ENCODE data around the gene CMBL.
"Not testable (repeated sequence)": the region's sequence is repeated elsewhere in the genome, so short reads cannot be mapped to it uniquely, and the experiment has no call there.

The CMBL gene

DNA sequence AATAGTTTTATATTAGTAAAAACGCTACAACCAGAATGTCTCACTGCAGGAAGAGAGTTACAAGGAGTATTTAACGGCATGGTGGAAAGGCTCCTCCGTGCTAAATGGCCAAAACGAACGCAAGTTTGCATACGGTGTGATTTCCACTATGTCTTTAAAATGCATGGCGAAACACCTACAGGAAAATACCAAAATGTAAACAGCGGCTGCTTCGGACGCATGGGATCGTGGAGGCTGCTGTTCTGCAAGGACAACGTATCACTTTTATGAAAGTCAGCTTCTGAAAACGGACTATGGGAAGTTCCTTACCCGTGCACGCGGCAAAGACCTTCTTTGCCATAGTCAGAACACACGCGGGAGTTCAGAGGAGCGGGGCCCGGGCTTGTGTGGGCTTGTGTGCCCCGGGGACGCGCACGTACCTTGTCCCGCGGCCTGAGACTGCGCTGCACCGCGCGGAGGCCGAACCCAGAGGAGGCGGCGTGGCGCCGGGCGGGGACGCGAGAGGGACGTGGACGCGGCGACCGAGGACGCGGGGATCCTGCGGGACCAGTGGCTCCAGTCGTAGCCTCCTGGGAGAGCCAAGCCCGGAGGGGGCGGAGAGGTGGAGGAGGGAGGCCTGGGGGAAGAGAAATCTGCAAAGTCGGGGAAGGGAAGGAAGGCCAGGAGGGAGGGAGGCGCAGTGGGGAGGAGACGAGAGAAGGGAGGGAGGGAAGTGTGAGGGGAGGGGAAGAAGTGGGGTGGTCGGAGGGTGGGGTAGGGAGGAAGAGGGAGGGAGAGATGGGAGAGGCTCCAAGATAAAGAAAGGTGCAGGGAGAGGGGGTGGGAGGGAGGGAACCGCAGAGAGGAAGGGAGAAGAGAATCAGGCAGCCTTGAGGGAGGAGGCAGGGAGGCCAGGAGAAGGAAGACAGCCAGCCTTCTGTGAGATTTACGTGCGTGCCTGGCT is at the start of gene CMBL:
Gene CMBL (minus strand): TSS at position 697 of the 943 bp plus-strand sequence. CDS start 17,140 bp downstream, outside the sequence.
- in situ Hi-C loops (cut with HindIII; ENCODE audit: low sequenced_read_pairs) = no loop called here

DNA sequence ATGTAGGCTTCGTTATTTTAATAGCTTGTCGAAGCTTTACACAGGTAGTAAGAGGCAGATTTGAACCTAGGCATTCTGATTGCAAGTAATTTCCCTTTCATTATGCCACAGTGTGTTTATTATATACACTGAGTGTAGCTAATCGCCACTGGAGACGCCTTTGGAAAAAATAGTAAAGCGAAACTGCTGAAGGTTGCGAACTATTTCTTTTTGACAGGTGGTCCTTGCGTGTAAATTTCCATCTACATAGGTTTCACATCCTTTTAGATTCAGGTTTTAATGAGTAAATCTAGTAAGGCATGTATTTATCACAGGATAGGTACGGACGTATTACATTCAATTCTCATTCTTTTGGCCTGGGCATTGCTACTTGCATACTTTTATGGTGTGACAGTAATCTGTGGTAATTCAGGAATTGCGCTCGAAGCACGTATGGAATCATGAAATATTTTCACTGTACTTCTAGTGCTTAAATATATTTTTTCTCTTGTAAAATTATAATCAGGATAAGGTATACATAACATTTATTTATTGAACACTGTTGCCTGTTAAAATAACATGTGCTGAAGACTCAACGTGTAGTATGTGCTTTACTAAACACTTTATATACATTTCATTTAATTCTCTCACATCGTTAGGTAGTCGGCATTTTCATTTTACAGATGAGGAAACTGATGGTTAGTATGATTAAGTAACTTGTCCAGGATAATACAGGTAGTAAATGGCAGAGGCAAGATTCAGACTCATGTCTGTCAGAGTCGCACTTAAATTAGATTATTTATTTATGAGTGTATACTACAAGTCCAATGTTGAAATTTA is 47.6 kb upstream of the CMBL start:
- in situ Hi-C loops (cut with HindIII; ENCODE audit: low sequenced_read_pairs) = no loop called here

DNA sequence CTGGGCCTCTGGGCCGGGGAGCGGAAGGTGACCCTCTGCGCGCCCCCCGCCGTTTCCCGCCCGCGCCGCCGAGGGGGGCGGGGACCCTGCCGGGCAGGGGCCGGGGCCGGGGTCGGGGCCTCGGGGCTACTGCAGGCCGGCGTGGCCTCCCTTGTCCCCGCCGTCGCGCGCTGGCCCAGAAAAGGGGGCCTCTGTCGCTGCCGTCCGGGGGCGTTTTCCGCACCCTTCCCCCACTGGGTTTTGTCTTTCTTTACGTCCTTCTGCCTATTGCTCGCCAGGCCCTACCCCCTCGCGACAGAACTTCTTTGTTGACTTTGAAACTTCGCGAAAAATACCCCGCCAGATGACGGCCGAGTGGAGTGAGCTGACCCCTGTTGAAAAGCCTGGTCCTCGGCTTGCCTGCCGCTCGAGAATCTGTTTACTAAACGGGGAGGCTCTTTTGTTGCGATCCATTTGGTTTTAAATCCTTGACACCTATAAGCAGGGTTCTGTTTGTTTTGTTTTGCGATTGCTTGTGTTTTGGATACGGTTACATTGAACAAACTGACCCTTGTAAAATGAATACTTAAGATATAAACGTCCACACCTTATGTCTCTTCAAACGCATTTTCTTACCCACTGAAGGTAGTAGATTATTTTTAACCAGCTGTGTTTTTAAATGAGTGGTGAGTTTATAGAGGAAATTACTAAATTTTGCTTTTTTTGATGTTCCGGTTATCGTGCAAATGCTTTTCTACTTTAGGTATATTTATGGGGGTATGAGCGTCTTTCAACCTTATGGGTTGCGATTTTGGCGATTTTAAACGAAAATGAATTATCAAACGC is 46.6 kb upstream of the CMBL start:
- in situ Hi-C loops (cut with HindIII; ENCODE audit: low sequenced_read_pairs) = no loop called here

DNA sequence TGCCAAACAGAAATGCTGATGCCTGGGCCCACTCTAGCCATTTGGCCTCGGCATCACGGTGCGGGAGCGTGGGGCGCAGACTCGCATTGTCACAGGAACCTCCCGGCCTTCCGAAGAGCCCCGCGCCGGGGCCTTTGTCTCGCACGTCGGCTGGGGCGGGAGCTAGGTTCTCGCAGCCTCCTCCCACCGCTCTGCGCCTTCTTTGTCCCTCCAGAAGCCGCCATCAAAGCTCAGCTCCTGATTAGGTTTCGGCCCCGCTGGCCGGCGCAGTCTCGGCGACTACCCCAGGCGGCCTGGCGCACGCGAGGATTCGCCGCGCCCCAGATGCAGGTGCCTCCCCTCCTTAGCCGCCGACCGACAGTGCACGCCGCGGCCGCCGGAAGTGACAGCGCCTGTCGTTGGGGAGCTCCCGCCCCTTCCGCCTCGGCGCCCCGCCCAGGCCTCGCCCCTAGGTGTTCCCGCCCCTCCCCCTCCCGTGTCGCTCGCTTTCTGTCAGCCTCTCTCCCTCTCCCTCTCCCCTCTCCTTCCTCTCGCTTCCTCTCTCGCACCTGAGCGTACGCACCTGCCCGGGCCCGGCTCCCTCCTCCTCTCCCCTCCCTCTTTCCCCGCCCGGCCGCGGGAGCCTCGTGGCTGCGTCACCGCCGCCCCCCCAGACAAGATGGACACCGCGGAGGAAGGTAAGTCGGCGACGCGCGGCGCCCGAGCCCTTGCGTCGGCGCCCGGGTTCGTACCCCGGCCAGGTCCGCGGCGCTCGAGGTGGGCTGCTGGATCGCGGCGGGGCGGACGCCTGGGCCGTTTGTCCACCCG is 45.7 kb upstream of the CMBL start, which contains the start of gene MARCHF6:
Gene MARCHF6 (plus strand): TSS at position 455 of the 807 bp plus-strand sequence. CDS start 204 bp downstream, at position 659.
- in situ Hi-C loops (cut with HindIII; ENCODE audit: low sequenced_read_pairs) = no loop called here

GRCh38 chr5:10352430-10353240 is 44.9 kb upstream of the CMBL start:
- in situ Hi-C loops (cut with HindIII; ENCODE audit: low sequenced_read_pairs) = no loop called here

- in situ Hi-C loops (cut with HindIII; ENCODE audit: low sequenced_read_pairs) = no loop called here
Observed at GRCh38 chr5:10351919-10352318, 44.2 kb upstream of the CMBL start.

DNA sequence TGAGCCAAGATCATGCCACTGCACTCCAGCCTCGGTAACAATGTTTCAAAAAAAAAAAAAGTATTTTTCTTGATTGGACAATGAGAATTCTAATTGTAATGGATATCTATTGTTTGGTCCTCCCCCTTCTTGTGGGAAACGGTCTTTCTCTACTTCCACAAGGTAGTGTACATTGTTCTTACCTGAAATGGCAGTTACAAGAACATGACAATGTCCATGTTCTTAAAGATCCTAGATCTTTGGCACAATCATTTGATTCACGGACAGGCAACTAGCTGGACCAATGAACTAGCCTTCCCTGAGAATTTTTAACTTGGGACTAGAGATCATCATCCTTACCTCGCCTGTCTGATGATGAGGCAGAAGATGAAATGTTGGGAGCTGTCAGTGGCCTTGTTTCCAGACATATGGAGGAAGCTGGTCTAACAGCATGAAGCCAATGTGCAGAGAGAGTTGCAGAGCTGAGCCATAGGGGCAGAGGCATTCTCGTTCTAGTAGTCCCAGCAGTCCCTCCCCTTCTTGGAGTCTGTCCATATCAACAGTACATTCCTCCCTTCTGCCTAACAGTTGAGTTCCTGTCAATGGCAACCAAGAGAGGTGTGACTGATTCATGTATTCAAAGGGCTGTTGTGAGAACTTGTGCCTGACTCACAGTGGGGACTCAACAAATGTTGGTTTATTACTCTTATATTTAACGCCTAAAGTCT is 43.6 kb upstream of the CMBL start:
- in situ Hi-C loops (cut with HindIII; ENCODE audit: low sequenced_read_pairs) = no loop called here

GRCh38 chr5:10348258-10348657 is 40.6 kb upstream of the CMBL start:
- in situ Hi-C loops (cut with HindIII; ENCODE audit: low sequenced_read_pairs) = no loop called here

GRCh38 chr5:10344461-10345106 is 36.9 kb upstream of the CMBL start:
- in situ Hi-C loops (cut with HindIII; ENCODE audit: low sequenced_read_pairs) = not testable (repeated sequence)

DNA sequence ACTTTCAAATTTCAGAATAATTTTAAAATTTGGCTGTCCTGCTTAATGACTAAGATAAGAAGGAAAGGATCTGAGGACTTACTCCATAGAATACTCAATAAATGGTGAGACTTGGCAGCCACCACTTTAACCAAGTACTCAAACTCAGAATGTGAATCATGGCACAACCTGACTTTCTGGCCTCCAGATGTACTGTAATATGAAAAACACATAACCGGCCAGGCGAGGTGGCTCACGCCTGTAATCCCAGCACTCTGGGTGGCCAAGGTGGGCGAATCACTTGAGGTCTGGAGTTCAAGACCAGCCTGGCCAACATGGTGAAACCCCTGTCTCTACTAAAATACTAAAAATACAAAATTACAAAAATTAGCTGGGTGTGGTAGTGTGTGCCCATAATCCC is 35.8 kb upstream of the CMBL start:
- in situ Hi-C loops (cut with HindIII; ENCODE audit: low sequenced_read_pairs) = no loop called here

DNA sequence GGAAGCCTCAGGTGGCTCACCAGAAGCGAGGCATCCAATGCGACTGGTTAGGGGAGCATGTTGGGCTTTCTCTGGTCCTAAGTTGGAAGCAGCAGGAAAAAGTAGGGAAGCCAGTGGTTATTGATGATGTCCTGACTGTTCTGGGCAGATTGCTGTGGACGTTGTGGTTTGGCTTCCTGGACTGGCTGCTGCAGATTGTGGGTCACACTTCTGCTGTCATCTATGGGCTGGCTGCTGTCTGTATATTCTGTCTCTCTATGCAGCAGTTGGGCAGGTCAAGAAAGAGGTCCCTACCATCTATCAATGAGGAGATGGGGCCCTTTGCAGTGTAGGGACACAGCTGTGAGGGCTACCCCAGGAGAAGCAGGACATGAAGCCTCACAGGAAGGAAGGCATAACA is 32.3 kb upstream of the CMBL start:
- in situ Hi-C loops (cut with HindIII; ENCODE audit: low sequenced_read_pairs) = loop anchor here (10.0 kb wide), 1 partner anchor 775 kb away; no protein-coding TSS in a partner anchor

GRCh38 chr5:10339058-10339811 is 31.5 kb upstream of the CMBL start:
- in situ Hi-C loops (cut with HindIII; ENCODE audit: low sequenced_read_pairs) = loop anchor here (10.0 kb wide), 1 partner anchor 774 kb away; no protein-coding TSS in a partner anchor

GRCh38 chr5:10338686-10339057 is 31.0 kb upstream of the CMBL start:
- in situ Hi-C loops (cut with HindIII; ENCODE audit: low sequenced_read_pairs) = loop anchor here (10.0 kb wide), 1 partner anchor 774 kb away; no protein-coding TSS in a partner anchor

DNA sequence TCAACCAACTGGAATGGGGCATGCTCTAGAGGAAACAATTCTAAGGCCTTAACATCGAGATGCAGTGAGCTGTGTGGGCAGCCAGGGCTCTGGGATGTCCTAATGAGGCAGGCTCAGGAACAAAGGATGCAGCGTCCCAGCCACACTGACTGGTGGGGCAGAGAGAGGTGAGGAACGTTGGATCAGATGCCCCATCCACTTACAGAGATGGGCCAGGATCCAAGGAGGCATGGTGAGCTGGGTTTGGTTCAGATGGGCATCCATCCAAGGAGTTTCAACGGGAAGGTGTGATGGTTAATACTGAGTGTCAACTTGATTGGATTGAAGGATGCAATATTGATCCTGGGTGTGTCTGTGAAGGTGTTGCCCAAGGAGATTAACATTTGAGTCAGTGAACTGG is 30.3 kb upstream of the CMBL start:
- in situ Hi-C loops (cut with HindIII; ENCODE audit: low sequenced_read_pairs) = loop anchor here (10.0 kb wide), 1 partner anchor 773 kb away; no protein-coding TSS in a partner anchor

DNA sequence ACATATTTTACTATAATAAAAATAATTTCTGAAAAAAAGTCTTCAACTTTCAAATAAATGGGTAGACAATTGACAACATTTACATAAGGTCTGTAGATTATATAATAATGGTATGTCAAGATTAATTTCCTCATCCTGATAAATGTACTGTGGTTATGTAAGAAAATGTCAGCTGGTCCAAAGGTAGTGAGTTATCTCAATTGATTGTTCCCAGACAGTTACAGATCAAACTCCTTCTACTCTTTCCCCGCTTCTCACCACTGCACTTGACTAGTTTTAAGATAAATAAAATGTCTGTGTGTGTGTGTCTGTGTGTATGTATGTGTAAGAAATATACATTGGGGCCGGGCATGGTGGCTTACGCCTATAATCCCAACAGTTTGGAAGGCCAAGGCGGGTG is 29.4 kb upstream of the CMBL start:
- in situ Hi-C loops (cut with HindIII; ENCODE audit: low sequenced_read_pairs) = loop anchor here (10.0 kb wide), 1 partner anchor 772 kb away; no protein-coding TSS in a partner anchor

- in situ Hi-C loops (cut with HindIII; ENCODE audit: low sequenced_read_pairs) = loop anchor here (10.0 kb wide), 1 partner anchor 771 kb away; no protein-coding TSS in a partner anchor
Observed at GRCh38 chr5:10335711-10336470, 28.2 kb upstream of the CMBL start.
